ENCODE results near the gene AP3S2.

DNA sequence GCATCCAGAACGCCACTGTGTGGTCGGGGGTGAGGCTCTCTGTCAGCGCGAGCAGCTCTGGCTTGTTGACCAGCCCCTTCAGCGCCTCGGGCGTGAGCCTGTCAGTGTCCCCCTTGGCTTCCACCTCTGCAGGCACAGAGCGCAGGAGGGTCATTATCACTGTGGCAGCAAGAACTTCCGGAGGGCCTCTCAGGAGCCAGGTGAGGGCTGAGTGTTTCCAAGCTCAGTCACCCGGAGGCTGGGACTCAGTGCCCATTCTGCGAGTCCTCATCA, 10.0 kb upstream of the AP3S2 start:
- TF ChIP-seq, protein P1, sequence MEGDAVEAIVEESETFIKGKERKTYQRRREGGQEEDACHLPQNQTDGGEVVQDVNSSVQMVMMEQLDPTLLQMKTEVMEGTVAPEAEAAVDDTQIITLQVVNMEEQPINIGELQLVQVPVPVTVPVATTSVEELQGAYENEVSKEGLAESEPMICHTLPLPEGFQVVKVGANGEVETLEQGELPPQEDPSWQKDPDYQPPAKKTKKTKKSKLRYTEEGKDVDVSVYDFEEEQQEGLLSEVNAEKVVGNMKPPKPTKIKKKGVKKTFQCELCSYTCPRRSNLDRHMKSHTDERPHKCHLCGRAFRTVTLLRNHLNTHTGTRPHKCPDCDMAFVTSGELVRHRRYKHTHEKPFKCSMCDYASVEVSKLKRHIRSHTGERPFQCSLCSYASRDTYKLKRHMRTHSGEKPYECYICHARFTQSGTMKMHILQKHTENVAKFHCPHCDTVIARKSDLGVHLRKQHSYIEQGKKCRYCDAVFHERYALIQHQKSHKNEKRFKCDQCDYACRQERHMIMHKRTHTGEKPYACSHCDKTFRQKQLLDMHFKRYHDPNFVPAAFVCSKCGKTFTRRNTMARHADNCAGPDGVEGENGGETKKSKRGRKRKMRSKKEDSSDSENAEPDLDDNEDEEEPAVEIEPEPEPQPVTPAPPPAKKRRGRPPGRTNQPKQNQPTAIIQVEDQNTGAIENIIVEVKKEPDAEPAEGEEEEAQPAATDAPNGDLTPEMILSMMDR (IDR thresholded peaks at IDR 0.05), result no peak
- TF ChIP-seq POLR2A (IDR thresholded peaks at IDR 0.05), result no peak

All from esophagus squamous epithelium (tissue), 4 donors.